Ascending aorta (tissue), 2 donors: ENCODE measurements around the gene TPST2. TPM values are rescaled to one million over a fixed set of nuclear protein-coding genes. Genes with fewer than 3 reads are reported as not detected.

ENCODE experiments used
- DNase-seq, 2 donors: peaks; one replicate each; pipeline ENCODE4 v3.0.0-alpha.2; 2019; ENCODE audit warnings: low spot score in 2 of 2
- H3K27ac ChIP-seq, 2 donors: fragments of 200-600 bp; sonication (generic); one replicate each; pipeline ENCODE4 v1.5.1; 2016 to 2017; ENCODE audit warnings: mild to moderate bottlenecking in 1 of 2
- H3K27me3 ChIP-seq: fragments of 200-600 bp; sonication (generic); one replicate; pipeline ENCODE4 v1.5.1; 2017
- H3K36me3 ChIP-seq, 2 donors: fragments of 200-600 bp; sonication (generic); one replicate each; pipeline ENCODE4 v1.5.1; 2016
- H3K4me1 ChIP-seq, 2 donors: fragments of 200-600 bp; sonication (generic); one replicate each; pipeline ENCODE4 v1.5.1; 2016 to 2017; ENCODE audit warnings: mild to moderate bottlenecking in 1 of 2
- H3K4me3 ChIP-seq, 2 donors: fragments of 200-600 bp; sonication (generic); one replicate each; pipeline ENCODE4 v1.5.1; 2016 to 2017; ENCODE audit warnings: mild to moderate bottlenecking in 1 of 2
- H3K9me3 ChIP-seq, 2 donors: fragments of 200-600 bp; sonication (generic); one replicate each; pipeline ENCODE4 v1.5.1; 2016
- intact Hi-C: fragments of 100-400 bp; cut with DNase I; formaldehyde crosslinking; loops from one replicate; pipeline ENCODE4 v1.15.1; 2023
- total RNA-seq: library from RNA; depleted of rRNA; stranded (reverse); fragments of >200 nt; gene quantifications from one replicate; pipeline ENCODE4 v1.1.0, GENCODE V29; 2016
- TF ChIP-seq, protein P1 (sequence below), 3 experiments: fragments of 200-600 bp in 2 of 3; fragments of 450-650 bp in 1 of 3; sonication (generic) in 2 of 3; IDR thresholded peaks; one replicate each; pipeline ENCODE4 v1.5.1; 2016 to 2019; ENCODE audit warnings: antibody characterized with exemption in 3 of 3, mild to moderate bottlenecking in 1 of 3, moderate library complexity in 1 of 3

The TPST2 gene
- total RNA-seq, 1 donor from 2014 or later, result 251 TPM

DNA sequence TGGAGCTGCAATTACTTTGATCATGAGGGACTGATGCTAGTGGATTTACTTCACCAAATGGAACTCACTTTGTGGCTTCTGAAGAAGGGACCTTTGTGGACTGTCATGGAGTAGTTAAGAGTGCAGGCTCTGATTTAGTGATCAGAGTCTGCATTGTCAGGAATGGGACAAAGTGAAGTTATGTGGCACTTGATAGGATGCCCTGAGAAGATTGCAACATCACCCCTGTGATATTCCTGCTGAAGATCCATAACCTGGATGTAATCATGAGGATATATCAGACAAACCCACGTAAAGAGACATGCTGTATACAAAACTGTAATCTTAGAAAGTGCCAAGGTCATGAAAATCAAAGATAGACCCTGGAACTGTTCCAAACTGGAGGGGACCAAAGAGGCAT lies 76.1 kb downstream of the TPST2 start:
- TF ChIP-seq, protein P1, sequence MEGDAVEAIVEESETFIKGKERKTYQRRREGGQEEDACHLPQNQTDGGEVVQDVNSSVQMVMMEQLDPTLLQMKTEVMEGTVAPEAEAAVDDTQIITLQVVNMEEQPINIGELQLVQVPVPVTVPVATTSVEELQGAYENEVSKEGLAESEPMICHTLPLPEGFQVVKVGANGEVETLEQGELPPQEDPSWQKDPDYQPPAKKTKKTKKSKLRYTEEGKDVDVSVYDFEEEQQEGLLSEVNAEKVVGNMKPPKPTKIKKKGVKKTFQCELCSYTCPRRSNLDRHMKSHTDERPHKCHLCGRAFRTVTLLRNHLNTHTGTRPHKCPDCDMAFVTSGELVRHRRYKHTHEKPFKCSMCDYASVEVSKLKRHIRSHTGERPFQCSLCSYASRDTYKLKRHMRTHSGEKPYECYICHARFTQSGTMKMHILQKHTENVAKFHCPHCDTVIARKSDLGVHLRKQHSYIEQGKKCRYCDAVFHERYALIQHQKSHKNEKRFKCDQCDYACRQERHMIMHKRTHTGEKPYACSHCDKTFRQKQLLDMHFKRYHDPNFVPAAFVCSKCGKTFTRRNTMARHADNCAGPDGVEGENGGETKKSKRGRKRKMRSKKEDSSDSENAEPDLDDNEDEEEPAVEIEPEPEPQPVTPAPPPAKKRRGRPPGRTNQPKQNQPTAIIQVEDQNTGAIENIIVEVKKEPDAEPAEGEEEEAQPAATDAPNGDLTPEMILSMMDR (IDR thresholded peaks at IDR 0.05), result no peak
- intact Hi-C loops, result loop anchor here (2.0 kb wide), 1 partner anchor 75 kb away; no protein-coding TSS in a partner anchor
- peaks cover 13% of the 10 kb centered on the region in 2 donors for H3K36me3 ChIP-seq

DNA sequence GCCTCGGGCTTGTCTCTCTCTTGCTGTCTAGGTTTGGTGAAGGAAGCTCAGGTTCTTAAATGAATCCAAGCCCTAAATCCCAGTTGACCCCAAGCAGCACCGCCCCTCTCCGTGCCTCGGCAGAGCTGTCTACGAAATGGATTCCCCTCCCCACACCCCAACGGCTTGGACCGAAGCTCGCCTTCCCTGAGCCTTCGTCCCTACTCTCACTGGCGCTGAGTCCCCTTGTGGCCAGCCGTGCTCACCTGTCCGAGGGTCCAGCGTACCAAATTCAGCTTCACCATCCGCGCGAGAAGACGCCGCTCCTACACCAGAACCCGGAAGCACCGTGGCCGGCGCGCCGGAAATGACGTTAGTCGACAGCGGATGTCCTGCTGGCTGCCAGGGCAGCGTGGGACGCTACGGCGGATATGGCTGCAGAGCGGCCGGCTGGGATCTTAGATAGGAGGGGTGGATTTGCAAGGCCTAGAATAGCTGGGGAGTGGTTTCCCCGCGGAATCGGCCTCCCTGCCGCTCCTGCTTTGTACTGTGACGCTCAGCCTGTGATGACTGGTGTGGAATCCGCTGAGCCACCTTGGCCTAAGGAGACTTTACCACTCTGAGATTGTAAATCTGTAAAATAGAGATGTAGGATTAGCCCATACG lies 77.7 kb downstream of the TPST2 start, which contains the start of gene TFIP11:
Gene TFIP11, minus strand, starts transcription at position 325 of the 645 bp plus-strand sequence. CDS start 2,201 bp downstream, outside the sequence.
- no peaks in the 10 kb centered on the region for H3K9me3 ChIP-seq
- H3K4me3 ChIP-seq, result peak within 1 kb of the TSS; percentile 73 to 88
- peaks cover 5 to 11% of the 10 kb centered on the region in 2 donors for H3K4me1 ChIP-seq
- H3K27me3 ChIP-seq, result no peaks in the 10 kb centered on the region
- H3K36me3 ChIP-seq, result peaks cover 27 to 29% of the 10 kb centered on the region in 2 donors
- intact Hi-C loops, result loop anchor here (1.0 to 2.0 kb wide), 2 partner anchors 29 to 77 kb away; partner anchors contain the start of genes HPS4 and SRRD
- DNase-seq, result peak; percentile 75 to 97
- peak within 1 kb of the TSS; percentile 55 to 86 for H3K27ac ChIP-seq
- TF ChIP-seq, protein P1 (IDR thresholded peaks at IDR 0.05), result peak in 2 of 3 experiments; percentile 4

More for the DNA sequence above, 76.1 kb downstream of the TPST2 start:
- DNase-seq, result no peak
- Histone ChIP-seq H3K27me3 (no peaks in the 10 kb centered on the region), H3K9me3 (no peaks in the 10 kb centered on the region), H3K4me1 (peaks cover 5 to 11% of the 10 kb centered on the region in 2 donors), H3K4me3 (no peak overlapping the region), H3K27ac (no peak overlapping the region)

DNA sequence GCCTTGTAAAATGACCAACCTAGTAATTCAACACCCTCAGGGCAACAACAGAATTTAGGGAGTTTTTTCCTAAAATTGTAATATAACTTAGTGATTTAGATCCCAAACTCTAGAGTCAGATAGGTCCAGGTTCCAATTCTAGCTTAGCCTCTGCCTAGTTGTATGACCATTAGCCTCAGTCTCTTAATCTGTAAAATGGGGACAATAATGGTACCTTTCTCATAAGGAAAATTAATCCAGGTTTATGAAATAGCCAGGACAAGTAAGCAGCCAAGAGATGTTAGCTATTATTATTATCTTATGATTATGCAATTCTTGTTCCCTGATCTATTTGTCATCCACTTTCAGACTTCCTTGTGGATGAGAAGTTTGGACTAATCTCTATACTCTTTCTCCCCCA lies 81.8 kb downstream of the TPST2 start:
- Histone ChIP-seq H3K4me3 (no peak overlapping the region), H3K36me3 (peaks cover 67 to 68% of the 10 kb centered on the region in 2 donors), H3K27ac (no peak overlapping the region), H3K9me3 (no peaks in the 10 kb centered on the region), H3K4me1 (peaks cover 5 to 9% of the 10 kb centered on the region in 2 donors), H3K27me3 (no peaks in the 10 kb centered on the region)
- no peak for DNase-seq
- intact Hi-C loops, result no loop called here
- TF ChIP-seq, protein P1 (IDR thresholded peaks at IDR 0.05), result no peak

- Histone ChIP-seq H3K27me3 (no peaks in the 10 kb centered on the region), H3K27ac (no peak overlapping the region), H3K9me3 (no peaks in the 10 kb centered on the region), H3K36me3 (peaks cover 98% of the 10 kb centered on the region in 2 donors), H3K4me3 (no peak overlapping the region), H3K4me1 (no peaks in the 10 kb centered on the region)
- DNase-seq, result no peak
- intact Hi-C loops, result no loop called here
- TF ChIP-seq, protein P1 (IDR thresholded peaks at IDR 0.05), result no peak
These were observed 86.2 kb downstream of the TPST2 start for GRCh38 chr22:26503758-26504157.

DNA sequence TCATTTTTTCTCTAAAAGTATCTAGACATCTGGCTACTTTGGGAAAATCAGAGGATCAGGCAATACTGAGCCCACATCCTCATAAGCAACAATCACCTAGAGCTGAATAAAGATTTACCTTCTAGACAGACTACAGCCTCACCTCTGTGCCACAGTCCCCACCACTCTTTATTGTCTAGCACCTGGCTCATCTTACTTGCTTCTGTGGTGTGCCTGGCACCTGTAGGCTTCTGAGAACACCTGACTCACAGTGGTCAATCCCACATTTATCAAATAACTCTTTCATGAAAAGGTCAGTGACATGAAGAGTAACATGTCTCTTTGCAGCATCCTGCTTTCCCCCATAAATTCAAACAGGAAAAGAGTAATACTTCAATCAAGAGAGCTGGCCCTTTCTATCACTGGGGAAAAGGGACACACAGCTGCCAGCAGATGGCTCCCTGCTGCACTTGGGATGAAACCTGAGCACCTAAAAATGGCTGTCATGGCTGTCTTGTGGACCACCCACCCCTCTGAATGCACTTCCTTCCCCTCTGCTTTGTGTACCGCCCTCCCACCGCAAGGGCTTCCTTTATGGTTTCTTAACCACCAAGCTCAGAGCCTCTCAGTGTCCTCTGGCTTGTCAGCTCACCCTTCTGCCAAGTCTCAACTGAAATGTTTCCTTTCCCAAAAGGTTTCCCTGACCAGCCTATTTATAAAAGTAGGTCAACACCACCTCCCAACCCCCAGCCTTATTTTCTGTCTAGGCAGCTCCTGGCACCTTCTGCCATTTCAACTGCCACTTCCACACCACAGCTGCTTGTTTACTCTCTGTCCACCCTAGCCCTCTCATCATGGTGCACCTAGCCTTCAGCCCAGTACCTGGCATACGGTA lies 87.0 kb downstream of the TPST2 start:
- H3K4me1 ChIP-seq, result no peaks in the 10 kb centered on the region
- H3K9me3 ChIP-seq, result no peaks in the 10 kb centered on the region
- no peak overlapping the region for H3K4me3 ChIP-seq
- no peak for DNase-seq
- H3K36me3 ChIP-seq, result peaks cover 97 to 98% of the 10 kb centered on the region in 2 donors
- no peak overlapping the region for H3K27ac ChIP-seq
- intact Hi-C loops, result no loop called here
- TF ChIP-seq, protein P1 (IDR thresholded peaks at IDR 0.05), result peak in 1 of 3 experiments; percentile 29
- H3K27me3 ChIP-seq, result no peaks in the 10 kb centered on the region
